IPS-18a (cell line): Measurements from ENCODE around the gene PSMA5.
"Not testable (repeated sequence)": the region's sequence is repeated elsewhere in the genome, so short reads cannot be mapped to it uniquely, and the experiment has no call there.

Experiments
- H3K27ac ChIP-seq: one replicate; pipeline ENCODE4 v1.5.1; 2013; ENCODE audit warnings: low read length
- H3K27me3 ChIP-seq: one replicate; pipeline ENCODE4 v1.6.1; 2013; ENCODE audit warnings: mild to moderate bottlenecking, low read length; ENCODE audit not compliant: control insufficient read depth, insufficient read depth
- H3K36me3 ChIP-seq: one replicate; pipeline ENCODE4 v1.6.1; 2013; ENCODE audit warnings: low read depth, low read length; ENCODE audit not compliant: control insufficient read depth
- H3K4me1 ChIP-seq: one replicate; pipeline ENCODE4 v1.6.1; 2013; ENCODE audit warnings: low read depth, low read length; ENCODE audit not compliant: control insufficient read depth
- H3K4me3 ChIP-seq: one replicate; pipeline ENCODE4 v1.5.1; 2013; ENCODE audit warnings: low read length
- H3K9ac ChIP-seq: one replicate; pipeline ENCODE4 v1.6.1; 2013; ENCODE audit warnings: mild to moderate bottlenecking, low read length, moderate library complexity
- H3K9me3 ChIP-seq: one replicate; pipeline ENCODE4 v1.6.1; 2013; ENCODE audit warnings: low read depth, low read length; ENCODE audit not compliant: control insufficient read depth

PSMA5 gene

GRCh38 chr1:109388884-109389637 is 37.2 kb downstream of the PSMA5 start:
- no peaks in the 10 kb centered on the region for H3K27me3 ChIP-seq
- H3K9ac ChIP-seq = no peak overlapping the region
- H3K36me3 ChIP-seq = no peaks in the 10 kb centered on the region
- no peak overlapping the region for H3K27ac ChIP-seq
- no peaks in the 10 kb centered on the region for H3K9me3 ChIP-seq
- H3K4me1 ChIP-seq = peaks cover 3% of the 10 kb centered on the region
- H3K4me3 ChIP-seq = no peak overlapping the region

- Histone ChIP-seq H3K27ac (no peak overlapping the region), H3K36me3 (no peaks in the 10 kb centered on the region), H3K9me3 (no peaks in the 10 kb centered on the region), H3K4me3 (no peak overlapping the region), H3K9ac (no peak overlapping the region), H3K27me3 (no peaks in the 10 kb centered on the region), H3K4me1 (peaks cover 11% of the 10 kb centered on the region)
These were observed 38.0 kb downstream of the PSMA5 start for GRCh38 chr1:109388208-109388711.

GRCh38 chr1:109386054-109386717 is 40.1 kb downstream of the PSMA5 start:
- Histone ChIP-seq H3K9me3 (no peaks in the 10 kb centered on the region), H3K4me1 (peaks cover 19% of the 10 kb centered on the region), H3K4me3 (no peak overlapping the region), H3K36me3 (no peaks in the 10 kb centered on the region), H3K9ac (no peak overlapping the region), H3K27me3 (no peaks in the 10 kb centered on the region), H3K27ac (no peak overlapping the region)

- Histone ChIP-seq H3K27ac (no peak overlapping the region), H3K9ac (no peak overlapping the region), H3K27me3 (no peaks in the 10 kb centered on the region), H3K9me3 (no peaks in the 10 kb centered on the region), H3K36me3 (no peaks in the 10 kb centered on the region), H3K4me3 (no peak overlapping the region), H3K4me1 (peaks cover 19% of the 10 kb centered on the region)
These were observed 40.8 kb downstream of the PSMA5 start for GRCh38 chr1:109385417-109385816.

GRCh38 chr1:109383854-109384253 is 42.4 kb downstream of the PSMA5 start:
- Histone ChIP-seq H3K9ac (no peak overlapping the region), H3K9me3 (no peaks in the 10 kb centered on the region), H3K27me3 (no peaks in the 10 kb centered on the region), H3K36me3 (no peaks in the 10 kb centered on the region), H3K27ac (peak overlapping the region; percentile 14), H3K4me1 (peaks cover 19% of the 10 kb centered on the region), H3K4me3 (no peak overlapping the region)

GRCh38 chr1:109383087-109383779 is 43.0 kb downstream of the PSMA5 start:
- H3K9ac ChIP-seq = no peak overlapping the region
- no peak overlapping the region for H3K4me3 ChIP-seq
- H3K27me3 ChIP-seq = no peaks in the 10 kb centered on the region
- H3K9me3 ChIP-seq = no peaks in the 10 kb centered on the region
- peak overlapping the region; percentile 14 for H3K27ac ChIP-seq
- peaks cover 19% of the 10 kb centered on the region for H3K4me1 ChIP-seq
- no peaks in the 10 kb centered on the region for H3K36me3 ChIP-seq

GRCh38 chr1:109381573-109381972 is 44.7 kb downstream of the PSMA5 start:
- Histone ChIP-seq H3K27ac (no peak overlapping the region), H3K27me3 (no peaks in the 10 kb centered on the region), H3K9me3 (no peaks in the 10 kb centered on the region), H3K4me1 (peaks cover 19% of the 10 kb centered on the region), H3K4me3 (no peak overlapping the region), H3K9ac (no peak overlapping the region), H3K36me3 (no peaks in the 10 kb centered on the region)

- no peak overlapping the region for H3K27ac ChIP-seq
- H3K4me3 ChIP-seq = no peak overlapping the region
- no peaks in the 10 kb centered on the region for H3K36me3 ChIP-seq
- peaks cover 19% of the 10 kb centered on the region for H3K4me1 ChIP-seq
- no peaks in the 10 kb centered on the region for H3K9me3 ChIP-seq
- H3K27me3 ChIP-seq = no peaks in the 10 kb centered on the region
- H3K9ac ChIP-seq = no peak overlapping the region
These were observed 46.3 kb downstream of the PSMA5 start for GRCh38 chr1:109379907-109380306.

GRCh38 chr1:109379422-109379821 is 46.8 kb downstream of the PSMA5 start:
- Histone ChIP-seq H3K4me1 (peaks cover 19% of the 10 kb centered on the region), H3K27me3 (no peaks in the 10 kb centered on the region), H3K27ac (no peak overlapping the region), H3K9ac (no peak overlapping the region), H3K36me3 (no peaks in the 10 kb centered on the region), H3K9me3 (no peaks in the 10 kb centered on the region), H3K4me3 (no peak overlapping the region)

- no peak overlapping the region for H3K27ac ChIP-seq
- no peaks in the 10 kb centered on the region for H3K27me3 ChIP-seq
- no peak overlapping the region for H3K9ac ChIP-seq
These were observed 48.5 kb downstream of the PSMA5 start for GRCh38 chr1:109377698-109378097.

GRCh38 chr1:109373696-109374095 is 52.6 kb downstream of the PSMA5 start:
- not testable (repeated sequence) for H3K9me3 ChIP-seq, H3K4me3 ChIP-seq, H3K27ac ChIP-seq, H3K36me3 ChIP-seq, H3K9ac ChIP-seq, H3K27me3 ChIP-seq, H3K4me1 ChIP-seq

More at GRCh38 chr1:109377698-109378097, 48.5 kb downstream of the PSMA5 start:
- Histone ChIP-seq H3K9me3 (no peaks in the 10 kb centered on the region), H3K4me1 (peaks cover 3% of the 10 kb centered on the region), H3K36me3 (no peaks in the 10 kb centered on the region), H3K4me3 (no peak overlapping the region)
